IMR-90 (cell line): ENCODE results near the gene ADM. TPM values are rescaled to one million over a fixed set of nuclear protein-coding genes. Genes with fewer than 3 reads are reported as not detected.

Experiments
- ATAC-seq: fragments of 200-7000 bp; cut with Tn5 transposase; 2 replicates; pipeline ENCODE4 v1.9.1; 2020; ENCODE audit warnings: low read depth, mild to moderate bottlenecking, moderate library complexity
- BruUV-seq: library from RNA; stranded (reverse); fragments of 400-500 nt; replicated peaks from 2 replicates; lab custom pipeline; 2021; lab: Mats Ljungman, UMichigan
- CTCF ChIA-PET: fragments of 300-600 bp; formaldehyde crosslinking; extraction: SDS; loops from one replicate; lab custom pipeline; 2021; ENCODE audit warnings: antibody characterized with exemption; lab: Yijun Ruan, JAX
- POLR2A ChIA-PET: fragments of 300-600 bp; sonication (Branson Sonifier 250); formaldehyde crosslinking; loops from one replicate; lab custom pipeline; 2022; ENCODE audit warnings: antibody characterized with exemption; ENCODE audit not compliant: unreplicated experiment; lab: Charles Lee
- DNase-seq: peaks from one replicate; pipeline ENCODE4 v3.0.0; 2013
- H2AFZ ChIP-seq: replicated peaks from 2 replicates; pipeline ENCODE3; 2013; ENCODE audit warnings: low read length, mild to moderate bottlenecking; ENCODE audit not compliant: poor library complexity
- H2AK5ac ChIP-seq: 2 replicates; pipeline ENCODE4 v1.6.1; 2013; ENCODE audit warnings: low read depth, low read length, inconsistent platforms
- H2AK9ac ChIP-seq: replicated peaks from 2 replicates; pipeline ENCODE3; 2013; ENCODE audit warnings: mild to moderate bottlenecking, low read depth, low read length, moderate library complexity; ENCODE audit not compliant: poor library complexity
- H2BK120ac ChIP-seq: 2 replicates; pipeline ENCODE4 v1.6.1; 2013; ENCODE audit warnings: low read depth, low read length, inconsistent platforms
- H2BK15ac ChIP-seq: 3 replicates; pipeline ENCODE4 v1.6.1; 2013; ENCODE audit warnings: low read depth, low read length, inconsistent platforms
- H2BK20ac ChIP-seq: 2 replicates; pipeline ENCODE4 v1.6.1; 2013; ENCODE audit warnings: low read depth, mild to moderate bottlenecking, inconsistent platforms, low read length, moderate library complexity
- H2BK5ac ChIP-seq: 2 replicates; pipeline ENCODE4 v1.6.1; 2013; ENCODE audit warnings: mild to moderate bottlenecking, low read depth, low read length, inconsistent platforms; ENCODE audit not compliant: poor library complexity, severe bottlenecking
- H3K14ac ChIP-seq: replicated peaks from 2 replicates; pipeline ENCODE4 v1.6.1; 2013; ENCODE audit warnings: low read depth, low read length, inconsistent platforms
- H3K18ac ChIP-seq: 2 replicates; pipeline ENCODE4 v1.6.1; 2013; ENCODE audit warnings: low read depth, low read length, control low read depth
- H3K23ac ChIP-seq: 2 replicates; pipeline ENCODE4 v1.6.1; 2013; ENCODE audit warnings: low read depth, low read length, inconsistent platforms
- H3K27ac ChIP-seq: 2 replicates; pipeline ENCODE4 v1.5.1; 2013; ENCODE audit warnings: mild to moderate bottlenecking, control low read depth, low read length; ENCODE audit not compliant: insufficient read depth
- H3K27me3 ChIP-seq: 2 replicates; pipeline ENCODE4 v1.6.1; 2013; ENCODE audit warnings: low read length; ENCODE audit not compliant: control insufficient read depth, insufficient read depth
- H3K36me3 ChIP-seq: 2 replicates; pipeline ENCODE4 v1.6.1; 2013; ENCODE audit warnings: low read length, mixed read lengths; ENCODE audit not compliant: control insufficient read depth, insufficient read depth
- H3K4ac ChIP-seq: 2 replicates; pipeline ENCODE4 v1.6.1; 2013; ENCODE audit warnings: low read depth, low read length, inconsistent platforms
- H3K4me1 ChIP-seq: 2 replicates; pipeline ENCODE4 v1.6.1; 2013; ENCODE audit warnings: low read length, mixed read lengths; ENCODE audit not compliant: control insufficient read depth, insufficient read depth
- H3K4me2 ChIP-seq: 2 replicates; pipeline ENCODE4 v1.6.1; 2013; ENCODE audit warnings: low read depth, mild to moderate bottlenecking, control low read depth, low read length, moderate library complexity
- H3K4me3 ChIP-seq: 2 replicates; pipeline ENCODE4 v1.5.1; 2013; ENCODE audit warnings: low read depth, mild to moderate bottlenecking, control low read depth, low read length, moderate library complexity; ENCODE audit not compliant: insufficient read depth
- H3K56ac ChIP-seq: 2 replicates; pipeline ENCODE4 v1.6.1; 2013; ENCODE audit warnings: low read length, inconsistent platforms; ENCODE audit not compliant: insufficient read depth; ENCODE audit errors: extremely low read depth
- H3K79me1 ChIP-seq, 2 experiments: 2 replicates each; pipeline ENCODE4 v1.6.1; 2013; ENCODE audit warnings: low read length in 2 of 2, inconsistent platforms in 1 of 2, low read depth in 1 of 2
- H3K9ac ChIP-seq: 2 replicates; pipeline ENCODE4 v1.6.1; 2013; ENCODE audit warnings: low read depth, low read length, control low read depth
- H3K9me1 ChIP-seq: 2 replicates; pipeline ENCODE4 v1.6.1; 2013; ENCODE audit warnings: low read length, inconsistent platforms; ENCODE audit not compliant: insufficient read depth
- H3K9me3 ChIP-seq: 2 replicates; pipeline ENCODE4 v1.6.1; 2013; ENCODE audit warnings: low read length; ENCODE audit not compliant: control insufficient read depth, insufficient read depth
- H4K20me1 ChIP-seq: 2 replicates; pipeline ENCODE4 v1.6.1; 2013; ENCODE audit warnings: low read length, inconsistent platforms; ENCODE audit not compliant: insufficient read depth
- H4K5ac ChIP-seq: 2 replicates; pipeline ENCODE4 v1.6.1; 2013; ENCODE audit warnings: mild to moderate bottlenecking, low read depth, low read length, control low read depth
- H4K8ac ChIP-seq, 2 experiments: 2 replicates each; pipeline ENCODE4 v1.6.1; 2013; ENCODE audit warnings: low read depth in 2 of 2, low read length in 2 of 2, control low read depth in 1 of 2, inconsistent platforms in 1 of 2
- H4K91ac ChIP-seq: 2 replicates; pipeline ENCODE4 v1.6.1; 2013; ENCODE audit warnings: low read depth, low read length, inconsistent platforms; ENCODE audit not compliant: insufficient read depth
- BHLHE40 ChIP-seq: fragments of 150-350 bp; IDR thresholded peaks from 2 replicates; pipeline ENCODE4 v1.6.1; 2016; ENCODE audit warnings: mild to moderate bottlenecking, low read depth, low read length
- CEBPB ChIP-seq: IDR thresholded peaks from 2 replicates; pipeline ENCODE4 v1.6.1; 2012; ENCODE audit warnings: low read depth, low read length, improper control_type of control experiment
- CTCF ChIP-seq: conservative IDR thresholded peaks from 2 replicates; pipeline ENCODE4 v1.5.1; 2012; ENCODE audit warnings: mild to moderate bottlenecking, low read depth, low read length, improper control_type of control experiment
- FOS ChIP-seq: fragments of 150-350 bp; IDR thresholded peaks from 2 replicates; pipeline ENCODE4 v1.6.1; 2016; ENCODE audit warnings: low read depth, low read length
- SMC3 ChIP-seq: fragments of 150-350 bp; IDR thresholded peaks from 2 replicates; pipeline ENCODE4 v1.6.1; 2016; ENCODE audit warnings: low read depth, mild to moderate bottlenecking, antibody characterized with exemption, low read length, moderate library complexity
- WGBS, 2 experiments: methylation state at CpG; one replicate each; pipeline versions ENCODE4 v1.1.5 to v1.1.7; 2013; ENCODE audit warnings: missing lambda C conversion rate in 2 of 2; ENCODE audit not compliant: insufficient read length in 1 of 2; ENCODE audit errors: extremely low coverage in 2 of 2; 5-methylcytosine and 5-hydroxymethylcytosine counted together
- dilution Hi-C: fragments of 300-500 bp; cut with HindIII; formaldehyde crosslinking; loops from one replicate; pipeline ENCODE4 v1.14.3; 2018; ENCODE audit warnings: low sequenced_read_pairs; ENCODE audit not compliant: unreplicated experiment
- in situ Hi-C: fragments of 300-500 bp; cut with MboI; formaldehyde crosslinking; loops from 3 replicates; pipeline ENCODE4 v1.14.3; 2019; ENCODE audit warnings: low sequenced_read_pairs, inconsistent platforms, mixed read lengths
- intact Hi-C: fragments of 100-400 bp; cut with micrococcal nuclease; formaldehyde crosslinking; loops from 2 replicates; pipeline ENCODE4 v1.10.0; 2022
- polyA plus RNA-seq, 3 experiments: library from polyadenylated mRNA; depleted of rRNA; stranded (reverse); fragments of >200 nt; gene quantifications; 2 replicates each; pipeline ENCODE4 v1.2.3, GENCODE V29; 2012; ENCODE audit warnings: low replicate concordance in 1 of 3
- total RNA-seq: library from RNA; depleted of rRNA; stranded (reverse); fragments of >200 nt; gene quantifications from 2 replicates; pipeline ENCODE4 v1.2.3, GENCODE V29; 2012

ADM gene
- total and polyA plus RNA-seq, 2 of the 4 experiments (the other 2 are of a cell fraction): 357 to 559 TPM

DNA sequence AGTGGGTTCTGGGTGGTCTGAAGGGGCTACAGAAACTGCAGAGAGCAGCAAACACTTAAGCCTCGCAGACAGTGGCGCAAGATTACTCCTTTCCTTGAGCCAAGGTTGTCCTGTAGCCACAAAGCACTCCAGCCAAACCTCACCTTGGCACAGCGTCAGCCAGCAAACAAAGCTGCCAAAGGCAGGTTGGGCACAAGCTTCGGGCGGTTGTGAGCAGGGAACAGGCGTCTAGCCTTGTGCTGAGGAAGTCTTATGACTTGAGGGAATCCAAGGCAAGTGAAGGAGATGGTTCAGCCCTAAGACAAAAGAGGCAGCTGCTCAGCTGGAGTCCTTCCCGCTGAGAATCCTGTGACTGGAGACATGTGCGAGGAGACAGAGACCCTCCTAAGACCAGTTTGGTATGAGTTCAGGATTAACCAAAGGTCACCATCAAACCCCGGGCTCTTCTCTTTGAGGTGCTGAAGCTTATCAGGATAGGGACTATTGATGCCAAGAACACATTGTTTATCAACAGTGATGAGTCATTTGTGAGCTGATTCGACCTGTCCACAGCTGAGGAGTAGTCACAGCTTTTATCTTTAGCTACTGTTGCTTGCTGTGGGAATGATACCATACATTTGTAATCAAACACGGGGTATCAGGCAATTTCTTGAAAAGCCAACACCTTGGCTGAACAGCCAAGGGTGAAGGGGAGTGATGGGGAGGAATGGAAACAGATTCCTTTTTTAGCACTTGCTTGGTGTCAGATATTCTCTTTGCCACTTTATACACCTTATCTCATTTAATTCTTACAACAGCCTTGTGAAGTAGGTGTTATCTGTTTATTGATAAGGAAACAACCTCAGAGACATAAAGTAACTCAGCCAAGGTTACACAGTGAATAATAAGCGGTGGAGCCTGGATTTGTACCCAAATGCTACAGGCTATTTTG lies 4.6 kb downstream of the ADM start:
- H3K9me1 ChIP-seq: peaks cover 4% of the 10 kb centered on the region; the same call in 1 of the 2 replicates
- DNase-seq (peak; percentile 92), ATAC-seq (peak; percentile 5)
- no peaks in the 10 kb centered on the region for H3K9me3 ChIP-seq
- no peak overlapping the region; the same call in 1 of the 2 replicates for H3K4me3 ChIP-seq
- peak overlapping the region; percentile 50; the same call in 1 of the 2 replicates for H2BK120ac ChIP-seq
- H3K79me1 ChIP-seq: peaks cover 0 to 17% of the 10 kb centered on the region in 2 experiments; a peak in 2 of 4 replicates
- dilution Hi-C loops (no loop called here), in situ Hi-C loops (loop anchor here (10.0 to 25.0 kb wide), 2 partner anchors 335 to 697 kb away; no protein-coding TSS in a partner anchor), intact Hi-C loops (loop anchor here (1.0 to 10.0 kb wide), 3 partner anchors 195 to 426 kb away; no protein-coding TSS in a partner anchor)
- 23% methylated on average over 3 of the region's 12 CpGs; no CpG with 5 or more reads in 1 of the 2 experiments for WGBS, 2 experiments
- H2BK5ac ChIP-seq: peak overlapping the region; percentile 92
- peak overlapping the region; percentile 83 for H3K27ac ChIP-seq
- peaks cover 22% of the 10 kb centered on the region for H3K36me3 ChIP-seq
- TF ChIP-seq CEBPB: peak; percentile 68
- TF ChIP-seq BHLHE40: peak; percentile 69; the same call in 1 of the 2 replicates
- TF ChIP-seq FOS: peak; percentile 97
- TF ChIP-seq SMC3: 0 out of 2 replicates have a peak, but pooled peaks have one; percentile 3
- TF ChIP-seq CTCF: no peak
- H2AK5ac ChIP-seq: peak overlapping the region; percentile 76
- H2BK15ac ChIP-seq: peak overlapping the region; percentile 18; the same call in 1 of the 3 replicates
- peak overlapping the region; percentile 24 for H4K5ac ChIP-seq
- peaks cover 5% of the 10 kb centered on the region for H3K4me1 ChIP-seq
- no peak overlapping the region for H3K56ac ChIP-seq
- no peak overlapping the region for H2AFZ ChIP-seq
- ChIA-PET CTCF (interaction anchor here (2.4 kb wide), 1 partner anchor 57 kb away, joined by 12 read pairs; no protein-coding TSS in a partner anchor), POLR2A (interaction anchor here (0.5 to 3.7 kb wide), 13 partner anchors 9 to 781 kb away, joined by 3 to 28 read pairs (median 3); no protein-coding TSS in a partner anchor)
- no peaks in the 10 kb centered on the region for H3K27me3 ChIP-seq
- peak overlapping the region; percentile 14; the same call in 1 of the 2 replicates for H2BK20ac ChIP-seq
- peak overlapping the region; percentile 46 for H3K23ac ChIP-seq
- H4K91ac ChIP-seq: peak overlapping the region; percentile 56
- no peak overlapping the region for H2AK9ac ChIP-seq
- H3K4ac ChIP-seq: peak overlapping the region; percentile 32
- no peak overlapping the region for H3K14ac ChIP-seq
- no TSS peak for BruUV-seq
- H4K20me1 ChIP-seq: peaks cover 43% of the 10 kb centered on the region
- peak overlapping the region; percentile 73 for H3K18ac ChIP-seq
- H3K9ac ChIP-seq: 0 out of 2 replicates have a peak overlapping the region, but pooled peaks have one; percentile 2
- H4K8ac ChIP-seq: peak overlapping the region in 1 of 2 experiments; percentile 2; a peak in 2 of 4 replicates
- H3K4me2 ChIP-seq: peak overlapping the region; percentile 15
